HEK293 (cell line): ENCODE data around the gene MRPS27.

Source experiments
- CTCF ChIA-PET: fragments of 350-600 bp; formaldehyde crosslinking; extraction: SDS; loops from one replicate; lab custom pipeline; 2021; ENCODE audit warnings: antibody characterized with exemption; lab: Yijun Ruan, JAX
- POLR2A ChIA-PET: fragments of 300-600 bp; formaldehyde crosslinking; extraction: SDS; loops from one replicate; lab custom pipeline; 2020; ENCODE audit warnings: antibody characterized with exemption, inconsistent platforms; lab: Yijun Ruan, JAX
- H3K27ac ChIP-seq: fragments of 200-500 bp; sonication (Bioruptor generic); 2 replicates; pipeline ENCODE4 v1.5.1; 2014; ENCODE audit warnings: low read depth, low read length, control low read depth, inconsistent platforms; ENCODE audit errors: extremely low read depth
- H3K36me3 ChIP-seq, 2 experiments: fragments of 200-500 bp in 1 of 2; sonication (Bioruptor generic) in 1 of 2; 1 replicate in 1 of 2; 2 replicates in 1 of 2; pipeline ENCODE4 v1.5.1; 2014 to 2017; ENCODE audit warnings: inconsistent platforms in 2 of 2, low read length in 2 of 2; ENCODE audit not compliant: control insufficient read depth in 2 of 2, insufficient read depth in 1 of 2
- H3K4me1 ChIP-seq: fragments of 200-500 bp; sonication (Bioruptor generic); 2 replicates; pipeline ENCODE4 v1.5.1; 2014; ENCODE audit warnings: mild to moderate bottlenecking, low read length, inconsistent platforms; ENCODE audit not compliant: control insufficient read depth, insufficient read depth
- H3K4me3 ChIP-seq: 2 replicates; pipeline ENCODE4 v1.5.1; 2011; ENCODE audit warnings: low read depth, mild to moderate bottlenecking, control low read depth, low read length, moderate library complexity
- H3K9me3 ChIP-seq: fragments of 200-500 bp; sonication (Bioruptor generic); 2 replicates; pipeline ENCODE4 v1.5.1; 2014; ENCODE audit warnings: low read depth, low read length, inconsistent platforms; ENCODE audit not compliant: control insufficient read depth, insufficient read depth
- HOXD13 ChIP-seq: sonication (generic); formaldehyde crosslinking; IDR thresholded peaks from 2 replicates; pipeline ENCODE4 v1.8.0; 2022; ENCODE audit warnings: missing genetic modification reagents, borderline replicate concordance
- SP2 ChIP-seq: fragments of 450-650 bp; formaldehyde crosslinking; IDR thresholded peaks from 2 replicates; pipeline ENCODE4 v1.5.1; 2016; ENCODE audit warnings: missing biosample characterization, missing genetic modification characterization
- YY1 ChIP-seq: fragments of 450-650 bp; formaldehyde crosslinking; IDR thresholded peaks from 2 replicates; pipeline ENCODE4 v1.5.1; 2018; ENCODE audit warnings: missing biosample characterization, missing genetic modification characterization
- YY2 ChIP-seq: fragments of 450-650 bp; formaldehyde crosslinking; IDR thresholded peaks from 2 replicates; pipeline ENCODE4 v1.5.1; 2016; ENCODE audit warnings: missing biosample characterization, missing genetic modification characterization
- ZNF121 ChIP-seq: fragments of 450-650 bp; formaldehyde crosslinking; IDR thresholded peaks from 2 replicates; pipeline ENCODE4 v1.5.1; 2016; ENCODE audit warnings: missing biosample characterization, missing genetic modification characterization
- ZNF138 ChIP-seq: fragments of 450-650 bp; formaldehyde crosslinking; IDR thresholded peaks from 2 replicates; pipeline ENCODE4 v1.5.1; 2016; ENCODE audit warnings: missing biosample characterization, missing genetic modification characterization, borderline replicate concordance
- ZNF19 ChIP-seq: fragments of 450-650 bp; formaldehyde crosslinking; IDR thresholded peaks from 2 replicates; pipeline ENCODE4; 2016; ENCODE audit warnings: missing biosample characterization, missing genetic modification characterization, low read depth
- ZNF239 ChIP-seq: fragments of 450-650 bp; formaldehyde crosslinking; IDR thresholded peaks from 2 replicates; pipeline ENCODE4 v1.5.1; 2016; ENCODE audit warnings: missing biosample characterization, missing genetic modification characterization
- ZNF501 ChIP-seq: fragments of 450-650 bp; formaldehyde crosslinking; IDR thresholded peaks from 2 replicates; pipeline ENCODE4 v1.5.1; 2016; ENCODE audit warnings: missing biosample characterization, missing genetic modification characterization
- ZNF792 ChIP-seq: fragments of 450-650 bp; formaldehyde crosslinking; IDR thresholded peaks from 2 replicates; pipeline ENCODE4 v1.5.1; 2016; ENCODE audit warnings: missing biosample characterization, missing genetic modification characterization
- ZSCAN23 ChIP-seq: fragments of 450-650 bp; formaldehyde crosslinking; IDR thresholded peaks from 2 replicates; pipeline ENCODE4 v1.5.1; 2016; ENCODE audit warnings: missing biosample characterization, missing genetic modification characterization
- TF ChIP-seq, protein P1 (sequence below): fragments of 450-650 bp; formaldehyde crosslinking; IDR thresholded peaks from 2 replicates; pipeline ENCODE4 v1.5.1; 2016; ENCODE audit warnings: missing biosample characterization, missing genetic modification characterization
- TF ChIP-seq, protein P2 (sequence below): fragments of 450-650 bp; IDR thresholded peaks from 2 replicates; pipeline ENCODE4 v1.5.1; 2018; ENCODE audit warnings: missing biosample characterization, mild to moderate bottlenecking, missing genetic modification characterization
- TF ChIP-seq, protein P3 (sequence below): fragments of 450-650 bp; formaldehyde crosslinking; IDR thresholded peaks from 2 replicates; pipeline ENCODE4 v1.5.1; 2016; ENCODE audit warnings: missing biosample characterization, missing genetic modification characterization
- TF ChIP-seq, protein P4 (sequence below): fragments of 450-650 bp; formaldehyde crosslinking; IDR thresholded peaks from 2 replicates; pipeline ENCODE4; 2016; ENCODE audit warnings: missing biosample characterization, missing genetic modification characterization
- TF ChIP-seq, protein P5 (sequence below): fragments of 450-650 bp; formaldehyde crosslinking; IDR thresholded peaks from 2 replicates; pipeline ENCODE4 v1.5.1; 2016; ENCODE audit warnings: missing biosample characterization, missing genetic modification characterization
- TF ChIP-seq, protein P6 (sequence below): fragments of 450-650 bp; formaldehyde crosslinking; IDR thresholded peaks from 2 replicates; pipeline ENCODE4 v1.5.1; 2016; ENCODE audit warnings: missing biosample characterization, missing genetic modification characterization, low read depth

The MRPS27 gene

DNA sequence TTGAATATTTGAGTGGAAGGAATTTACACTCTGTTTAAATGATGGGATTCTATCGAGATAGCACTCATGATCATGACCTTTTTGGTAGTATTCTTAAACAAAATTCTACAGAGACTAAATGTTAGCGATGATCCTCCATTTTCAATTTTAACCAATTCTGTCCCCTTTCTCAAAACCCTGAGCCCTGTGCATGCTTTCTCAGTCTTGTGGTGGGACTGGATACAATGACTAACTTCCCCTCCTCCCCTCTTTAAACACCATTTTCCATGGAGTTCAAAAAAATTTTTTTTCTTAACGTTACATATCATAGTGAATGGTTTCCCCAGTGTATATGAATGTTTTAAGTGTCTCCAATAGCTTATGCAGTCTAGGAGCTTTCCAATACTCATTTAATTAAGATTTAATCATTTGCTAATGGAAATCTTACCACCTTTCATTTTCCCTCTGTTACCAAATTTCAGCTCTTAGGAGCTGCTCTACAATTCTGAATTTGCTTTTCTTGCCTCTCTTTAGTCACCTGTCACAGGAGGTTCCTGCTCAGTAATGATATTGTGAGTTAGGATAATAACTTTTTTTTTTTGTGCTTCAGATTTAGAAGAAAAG lies 111.6 kb downstream of the MRPS27 start:
- Histone ChIP-seq H3K27ac (no peak overlapping the region), H3K9me3 (no peaks in the 10 kb centered on the region), H3K36me3 (peaks cover 22 to 37% of the 10 kb centered on the region in 2 experiments), H3K4me1 (peaks cover 18% of the 10 kb centered on the region), H3K4me3 (no peak overlapping the region)
- POLR2A ChIA-PET: no interaction called here
- TF ChIP-seq SP2 (no peak), ZNF19 (tag by site-specific recombination) (no peak), YY2 (tag by site-specific recombination) (no peak), ZNF121 (tag by site-specific recombination) (no peak), ZNF239 (tag by site-specific recombination) (no peak), ZSCAN23 (tag by site-specific recombination) (no peak), ZNF501 (tag by site-specific recombination) (no peak), ZNF792 (tag by site-specific recombination) (no peak), HOXD13 (CRISPR knock-in tag) (no peak), ZNF138 (no peak)
- TF ChIP-seq, protein P1, sequence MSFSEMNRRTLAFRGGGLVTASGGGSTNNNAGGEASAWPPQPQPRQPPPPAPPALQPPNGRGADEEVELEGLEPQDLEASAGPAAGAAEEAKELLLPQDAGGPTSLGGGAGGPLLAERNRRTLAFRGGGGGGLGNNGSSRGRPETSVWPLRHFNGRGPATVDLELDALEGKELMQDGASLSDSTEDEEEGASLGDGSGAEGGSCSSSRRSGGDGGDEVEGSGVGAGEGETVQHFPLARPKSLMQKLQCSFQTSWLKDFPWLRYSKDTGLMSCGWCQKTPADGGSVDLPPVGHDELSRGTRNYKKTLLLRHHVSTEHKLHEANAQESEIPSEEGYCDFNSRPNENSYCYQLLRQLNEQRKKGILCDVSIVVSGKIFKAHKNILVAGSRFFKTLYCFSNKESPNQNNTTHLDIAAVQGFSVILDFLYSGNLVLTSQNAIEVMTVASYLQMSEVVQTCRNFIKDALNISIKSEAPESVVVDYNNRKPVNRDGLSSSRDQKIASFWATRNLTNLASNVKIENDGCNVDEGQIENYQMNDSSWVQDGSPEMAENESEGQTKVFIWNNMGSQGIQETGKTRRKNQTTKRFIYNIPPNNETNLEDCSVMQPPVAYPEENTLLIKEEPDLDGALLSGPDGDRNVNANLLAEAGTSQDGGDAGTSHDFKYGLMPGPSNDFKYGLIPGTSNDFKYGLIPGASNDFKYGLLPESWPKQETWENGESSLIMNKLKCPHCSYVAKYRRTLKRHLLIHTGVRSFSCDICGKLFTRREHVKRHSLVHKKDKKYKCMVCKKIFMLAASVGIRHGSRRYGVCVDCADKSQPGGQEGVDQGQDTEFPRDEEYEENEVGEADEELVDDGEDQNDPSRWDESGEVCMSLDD: no peak
- TF ChIP-seq, protein P2, sequence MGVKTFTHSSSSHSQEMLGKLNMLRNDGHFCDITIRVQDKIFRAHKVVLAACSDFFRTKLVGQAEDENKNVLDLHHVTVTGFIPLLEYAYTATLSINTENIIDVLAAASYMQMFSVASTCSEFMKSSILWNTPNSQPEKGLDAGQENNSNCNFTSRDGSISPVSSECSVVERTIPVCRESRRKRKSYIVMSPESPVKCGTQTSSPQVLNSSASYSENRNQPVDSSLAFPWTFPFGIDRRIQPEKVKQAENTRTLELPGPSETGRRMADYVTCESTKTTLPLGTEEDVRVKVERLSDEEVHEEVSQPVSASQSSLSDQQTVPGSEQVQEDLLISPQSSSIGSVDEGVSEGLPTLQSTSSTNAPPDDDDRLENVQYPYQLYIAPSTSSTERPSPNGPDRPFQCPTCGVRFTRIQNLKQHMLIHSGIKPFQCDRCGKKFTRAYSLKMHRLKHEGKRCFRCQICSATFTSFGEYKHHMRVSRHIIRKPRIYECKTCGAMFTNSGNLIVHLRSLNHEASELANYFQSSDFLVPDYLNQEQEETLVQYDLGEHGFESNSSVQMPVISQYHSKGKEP: no peak
- TF ChIP-seq, protein P3, sequence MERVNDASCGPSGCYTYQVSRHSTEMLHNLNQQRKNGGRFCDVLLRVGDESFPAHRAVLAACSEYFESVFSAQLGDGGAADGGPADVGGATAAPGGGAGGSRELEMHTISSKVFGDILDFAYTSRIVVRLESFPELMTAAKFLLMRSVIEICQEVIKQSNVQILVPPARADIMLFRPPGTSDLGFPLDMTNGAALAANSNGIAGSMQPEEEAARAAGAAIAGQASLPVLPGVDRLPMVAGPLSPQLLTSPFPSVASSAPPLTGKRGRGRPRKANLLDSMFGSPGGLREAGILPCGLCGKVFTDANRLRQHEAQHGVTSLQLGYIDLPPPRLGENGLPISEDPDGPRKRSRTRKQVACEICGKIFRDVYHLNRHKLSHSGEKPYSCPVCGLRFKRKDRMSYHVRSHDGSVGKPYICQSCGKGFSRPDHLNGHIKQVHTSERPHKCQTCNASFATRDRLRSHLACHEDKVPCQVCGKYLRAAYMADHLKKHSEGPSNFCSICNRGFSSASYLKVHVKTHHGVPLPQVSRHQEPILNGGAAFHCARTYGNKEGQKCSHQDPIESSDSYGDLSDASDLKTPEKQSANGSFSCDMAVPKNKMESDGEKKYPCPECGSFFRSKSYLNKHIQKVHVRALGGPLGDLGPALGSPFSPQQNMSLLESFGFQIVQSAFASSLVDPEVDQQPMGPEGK (tag by site-specific recombination): no peak
- TF ChIP-seq, protein P4, sequence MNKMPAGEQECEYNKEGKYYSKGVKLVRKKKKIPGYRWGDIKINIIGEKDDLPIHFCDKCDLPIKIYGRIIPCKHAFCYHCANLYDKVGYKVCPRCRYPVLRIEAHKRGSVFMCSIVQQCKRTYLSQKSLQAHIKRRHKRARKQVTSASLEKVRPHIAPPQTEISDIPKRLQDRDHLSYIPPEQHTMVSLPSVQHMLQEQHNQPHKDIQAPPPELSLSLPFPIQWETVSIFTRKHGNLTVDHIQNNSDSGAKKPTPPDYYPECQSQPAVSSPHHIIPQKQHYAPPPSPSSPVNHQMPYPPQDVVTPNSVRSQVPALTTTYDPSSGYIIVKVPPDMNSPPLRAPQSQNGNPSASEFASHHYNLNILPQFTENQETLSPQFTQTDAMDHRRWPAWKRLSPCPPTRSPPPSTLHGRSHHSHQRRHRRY (tag by site-specific recombination): no peak
- TF ChIP-seq, protein P5, sequence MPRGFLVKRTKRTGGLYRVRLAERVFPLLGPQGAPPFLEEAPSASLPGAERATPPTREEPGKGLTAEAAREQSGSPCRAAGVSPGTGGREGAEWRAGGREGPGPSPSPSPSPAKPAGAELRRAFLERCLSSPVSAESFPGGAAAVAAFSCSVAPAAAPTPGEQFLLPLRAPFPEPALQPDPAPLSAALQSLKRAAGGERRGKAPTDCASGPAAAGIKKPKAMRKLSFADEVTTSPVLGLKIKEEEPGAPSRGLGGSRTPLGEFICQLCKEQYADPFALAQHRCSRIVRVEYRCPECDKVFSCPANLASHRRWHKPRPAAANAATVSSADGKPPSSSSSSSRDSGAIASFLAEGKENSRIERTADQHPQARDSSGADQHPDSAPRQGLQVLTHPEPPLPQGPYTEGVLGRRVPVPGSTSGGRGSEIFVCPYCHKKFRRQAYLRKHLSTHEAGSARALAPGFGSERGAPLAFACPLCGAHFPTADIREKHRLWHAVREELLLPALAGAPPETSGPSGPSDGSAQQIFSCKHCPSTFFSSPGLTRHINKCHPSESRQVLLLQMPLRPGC (tag by site-specific recombination): no peak
- CTCF ChIA-PET: interaction anchor here (0.6 to 1.3 kb wide), 2 partner anchors 60 to 66 kb away, joined by 3 to 4 read pairs; no protein-coding TSS in a partner anchor

DNA sequence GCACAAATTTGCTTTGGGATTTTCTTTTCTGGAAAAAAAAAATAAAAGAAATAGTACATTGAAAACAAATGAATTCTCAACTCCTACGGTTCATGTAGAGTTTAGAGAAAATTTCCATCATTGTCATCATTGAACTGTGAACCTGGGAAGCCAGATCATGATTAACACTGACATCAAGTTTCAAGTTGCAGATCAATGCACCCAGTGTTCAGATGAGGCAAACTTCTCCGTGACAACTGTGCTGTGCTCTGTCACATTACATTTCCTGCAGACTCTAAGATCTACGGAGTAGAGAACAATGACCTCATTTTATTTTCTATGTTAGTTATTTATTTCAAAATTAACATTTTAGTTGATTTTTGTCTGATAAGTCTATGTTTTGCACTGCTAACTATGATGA lies 113.0 kb downstream of the MRPS27 start:
- CTCF ChIA-PET: interaction anchor here (1.2 kb wide), 1 partner anchor 40 kb away, joined by 4 read pairs; no protein-coding TSS in a partner anchor

More for the DNA sequence above, 113.0 kb downstream of the MRPS27 start:
- Histone ChIP-seq H3K36me3 (peaks cover 22 to 46% of the 10 kb centered on the region in 2 experiments), H3K4me1 (peaks cover 18% of the 10 kb centered on the region), H3K27ac (no peak overlapping the region), H3K9me3 (no peaks in the 10 kb centered on the region), H3K4me3 (no peak overlapping the region)
- POLR2A ChIA-PET: no interaction called here
- TF ChIP-seq, protein P6, sequence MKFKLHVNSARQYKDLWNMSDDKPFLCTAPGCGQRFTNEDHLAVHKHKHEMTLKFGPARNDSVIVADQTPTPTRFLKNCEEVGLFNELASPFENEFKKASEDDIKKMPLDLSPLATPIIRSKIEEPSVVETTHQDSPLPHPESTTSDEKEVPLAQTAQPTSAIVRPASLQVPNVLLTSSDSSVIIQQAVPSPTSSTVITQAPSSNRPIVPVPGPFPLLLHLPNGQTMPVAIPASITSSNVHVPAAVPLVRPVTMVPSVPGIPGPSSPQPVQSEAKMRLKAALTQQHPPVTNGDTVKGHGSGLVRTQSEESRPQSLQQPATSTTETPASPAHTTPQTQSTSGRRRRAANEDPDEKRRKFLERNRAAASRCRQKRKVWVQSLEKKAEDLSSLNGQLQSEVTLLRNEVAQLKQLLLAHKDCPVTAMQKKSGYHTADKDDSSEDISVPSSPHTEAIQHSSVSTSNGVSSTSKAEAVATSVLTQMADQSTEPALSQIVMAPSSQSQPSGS (tag by site-specific recombination): peak; percentile 42; the same call in 1 of the 2 replicates
- no peak for TF ChIP-seq YY1 (tag by site-specific recombination)
